CD14-positive monocyte (primary cell): ENCODE data around the gene ADAMTS18. TPM values are rescaled to one million over a fixed set of nuclear protein-coding genes. Genes with fewer than 3 reads are reported as not detected.

Experiments
- DNase-seq, 3 donors: peaks; one replicate each; pipeline ENCODE4 v3.0.0-alpha.2; 2011 to 2022
- H2AFZ ChIP-seq: 2 replicates; pipeline ENCODE4 v1.6.0; 2012; ENCODE audit warnings: mild to moderate bottlenecking, low read depth, low read length, inconsistent platforms; ENCODE audit not compliant: insufficient read depth, poor library complexity, severe bottlenecking
- H3K27ac ChIP-seq, 2 donors: 1 replicate in 1 of 2; 2 replicates in 1 of 2; pipeline ENCODE4 v1.5.1; 2012 to 2013; ENCODE audit warnings: low read length in 2 of 2, control low read depth in 1 of 2, inconsistent platforms in 1 of 2, low read depth in 1 of 2, mild to moderate bottlenecking in 1 of 2
- H3K27me3 ChIP-seq, 2 donors: one replicate each; pipeline versions ENCODE4 v1.6.0 to v1.6.1; 2011 to 2013; ENCODE audit warnings: low read length in 2 of 2; ENCODE audit not compliant: control insufficient read depth in 2 of 2, insufficient read depth in 2 of 2
- H3K36me3 ChIP-seq, 2 donors: replicated peaks in 1 of 2; 1 replicate in 1 of 2; 2 replicates in 1 of 2; pipeline versions ENCODE4 v1.5.1 to v1.6.1; 2012 to 2013; ENCODE audit warnings: low read length in 2 of 2, control low read depth in 1 of 2, inconsistent platforms in 1 of 2, mild to moderate bottlenecking in 1 of 2; ENCODE audit not compliant: insufficient read depth in 2 of 2, control insufficient read depth in 1 of 2
- H3K4me1 ChIP-seq, 2 donors: 1 replicate in 1 of 2; 2 replicates in 1 of 2; pipeline versions ENCODE4 v1.5.1 to v1.6.1; 2012 to 2013; ENCODE audit warnings: low read length in 2 of 2, control low read depth in 1 of 2, inconsistent platforms in 1 of 2, mild to moderate bottlenecking in 1 of 2, moderate library complexity in 1 of 2; ENCODE audit not compliant: insufficient read depth in 2 of 2, control insufficient read depth in 1 of 2
- H3K4me2 ChIP-seq: replicated peaks from 2 replicates; pipeline ENCODE3; 2012; ENCODE audit warnings: low read length, moderate library complexity, mild to moderate bottlenecking; ENCODE audit not compliant: poor library complexity, severe bottlenecking; ENCODE audit errors: extremely low read depth
- H3K4me3 ChIP-seq, 3 experiments: fragments of 200-600 bp in 1 of 3; sonication (generic) in 1 of 3; replicated peaks in 1 of 3; 1 replicate in 2 of 3; 2 replicates in 1 of 3; pipeline ENCODE4 v1.5.1; 2011 to 2013; ENCODE audit warnings: low read length in 3 of 3, mild to moderate bottlenecking in 3 of 3, control low read depth in 2 of 3, low read depth in 2 of 3, inconsistent platforms in 1 of 3, moderate library complexity in 1 of 3
- H3K79me2 ChIP-seq: 2 replicates; pipeline ENCODE4 v1.6.0; 2012; ENCODE audit warnings: mild to moderate bottlenecking, control low read depth, inconsistent platforms, low read length, moderate library complexity; ENCODE audit not compliant: insufficient read depth
- H3K9ac ChIP-seq: 2 replicates; pipeline ENCODE4 v1.6.0; 2017; ENCODE audit warnings: low read length, mild to moderate bottlenecking; ENCODE audit not compliant: insufficient read depth, poor library complexity, severe bottlenecking
- H3K9me3 ChIP-seq, 2 donors: replicated peaks in 1 of 2; 1 replicate in 1 of 2; 2 replicates in 1 of 2; pipeline versions ENCODE4 v1.5.1 to v1.6.1; 2012 to 2013; ENCODE audit warnings: low read length in 2 of 2, control low read depth in 1 of 2; ENCODE audit not compliant: control insufficient read depth in 1 of 2, insufficient read depth in 1 of 2
- H4K20me1 ChIP-seq: 2 replicates; pipeline ENCODE4 v1.6.0; 2012; ENCODE audit warnings: mild to moderate bottlenecking, low read length, control low read depth, moderate library complexity; ENCODE audit not compliant: insufficient read depth
- H3K27ac Mint-ChIP-seq, 7 donors: one replicate each; pipeline ENCODE4 v1.8.0; 2020; ENCODE audit warnings: mild to moderate bottlenecking in 7 of 7, mixed read lengths in 7 of 7, moderate library complexity in 6 of 7, inconsistent platforms in 2 of 7
- H3K27me3 Mint-ChIP-seq, 3 donors: one replicate each; pipeline ENCODE4 v1.8.0; 2021 to 2022; ENCODE audit warnings: low read depth in 3 of 3, mild to moderate bottlenecking in 3 of 3, mixed read lengths in 3 of 3, moderate library complexity in 3 of 3, inconsistent platforms in 1 of 3
- H3K36me3 Mint-ChIP-seq, 2 donors: one replicate each; pipeline ENCODE4 v1.8.0; 2020; ENCODE audit warnings: mixed read lengths in 2 of 2, inconsistent platforms in 1 of 2, mild to moderate bottlenecking in 1 of 2
- H3K4me1 Mint-ChIP-seq: one replicate; pipeline ENCODE4 v1.8.0; 2020; ENCODE audit warnings: mild to moderate bottlenecking, mixed read lengths
- H3K4me3 Mint-ChIP-seq, 2 donors: one replicate each; pipeline ENCODE4 v1.8.0; 2020; ENCODE audit warnings: mild to moderate bottlenecking in 2 of 2, mixed read lengths in 2 of 2, moderate library complexity in 1 of 2
- H3K9me3 Mint-ChIP-seq, 7 donors: one replicate each; pipeline ENCODE4 v1.8.0; 2020 to 2022; ENCODE audit warnings: mixed read lengths in 7 of 7, mild to moderate bottlenecking in 6 of 7, moderate library complexity in 6 of 7, inconsistent platforms in 2 of 7
- CTCF ChIP-seq: fragments of 200-600 bp; IDR thresholded peaks from one replicate; pipeline ENCODE4 v1.8.0; 2022; ENCODE audit warnings: antibody characterized with exemption, mild to moderate bottlenecking
- WGBS: methylation state at CpG from one replicate; pipeline ENCODE4 v1.1.5; 2013; ENCODE audit warnings: missing lambda C conversion rate; ENCODE audit not compliant: insufficient coverage; 5-methylcytosine and 5-hydroxymethylcytosine counted together
- intact Hi-C, 2 donors: fragments of 100-400 bp; cut with micrococcal nuclease; formaldehyde crosslinking; loops; one replicate each; pipeline versions ENCODE4 v1.15.0 to v1.15.1; 2023
- polyA plus RNA-seq, 3 donors: library from polyadenylated mRNA; depleted of rRNA in 1 of 3; unstranded in 2 of 3; stranded (reverse) in 1 of 3; fragments of 300-500 nt in 2 of 3; fragments of >200 nt in 1 of 3; fragmentation: Illumina TruSeq in 2 of 3; gene quantifications; 1 replicate in 2 of 3; 2 replicates in 1 of 3; pipeline ENCODE4 v1.2.3, GENCODE V29; 2012 to 2021

ADAMTS18 gene
- polyA plus RNA-seq, 3 donors = not detected

- Mint-ChIP-seq H3K27me3 (peaks cover 0 to 6% (median 2%) of the 10 kb centered on the region in 3 donors), H3K4me1 (no peaks in the 10 kb centered on the region), H3K36me3 (no peaks in the 10 kb centered on the region), H3K4me3 (no peak overlapping the region), H3K27ac (no peak overlapping the region), H3K9me3 (peaks cover 0 to 2% (median 0%) of the 10 kb centered on the region in 7 donors)
- Histone ChIP-seq H3K27me3 (no peaks in the 10 kb centered on the region), H3K4me1 (no peaks in the 10 kb centered on the region), H3K4me2 (no peak overlapping the region), H3K36me3 (no peaks in the 10 kb centered on the region), H4K20me1 (no peaks in the 10 kb centered on the region), H2AFZ (no peak overlapping the region), H3K27ac (no peak overlapping the region), H3K4me3 (no peak overlapping the region), H3K79me2 (no peaks in the 10 kb centered on the region), H3K9ac (no peak overlapping the region), H3K9me3 (no peaks in the 10 kb centered on the region)
- no CpG with 5 or more reads among the region's 2 CpGs for WGBS
- no peak for DNase-seq
- no peak for TF ChIP-seq CTCF
- intact Hi-C loops = no loop called here
Observed at GRCh38 chr16:77399546-77399945, 35.3 kb downstream of the ADAMTS18 start.

GRCh38 chr16:77399066-77399465 is 35.8 kb downstream of the ADAMTS18 start:
- Mint-ChIP-seq H3K4me1 (no peaks in the 10 kb centered on the region), H3K27ac (no peak overlapping the region)
- no peaks in the 10 kb centered on the region for H3K27me3 ChIP-seq

More at GRCh38 chr16:77399066-77399465, 35.8 kb downstream of the ADAMTS18 start:
- no peak for DNase-seq
- no peaks in the 10 kb centered on the region for H3K4me1 ChIP-seq
- no peak overlapping the region for H3K4me3 ChIP-seq
- no peak overlapping the region for H3K4me2 ChIP-seq
- Mint-ChIP-seq H3K4me3 (no peak overlapping the region), H3K36me3 (no peaks in the 10 kb centered on the region), H3K27me3 (peaks cover 0 to 6% (median 2%) of the 10 kb centered on the region in 3 donors), H3K9me3 (peaks cover 0 to 2% (median 0%) of the 10 kb centered on the region in 7 donors)
- no peak for TF ChIP-seq CTCF
- WGBS = 57% methylated on average over 1 of the region's 1 CpG
- H3K36me3 ChIP-seq = no peaks in the 10 kb centered on the region
- H3K27ac ChIP-seq = no peak overlapping the region
- no peaks in the 10 kb centered on the region for H3K79me2 ChIP-seq
- no peak overlapping the region for H2AFZ ChIP-seq
- H3K9ac ChIP-seq = no peak overlapping the region
- intact Hi-C loops = no loop called here
- H3K9me3 ChIP-seq = no peaks in the 10 kb centered on the region
- H4K20me1 ChIP-seq = no peaks in the 10 kb centered on the region
